Stimulated activated CD8-positive, alpha-beta memory T cell treated with anti-CD3 and anti-CD28 coated beads, Interleukin-15, amount 100 ng/mL, for 1 hour (primary cell): Measurements from ENCODE around the gene TTC3.
"Not testable (repeated sequence)": the region's sequence is repeated elsewhere in the genome, so short reads cannot be mapped to it uniquely, and the experiment has no call there.

ENCODE experiments used
- DNase-seq: peaks from one replicate; pipeline ENCODE4 v3.0.0-alpha.2; 2020; ENCODE audit warnings: low read depth

TTC3 gene

DNA sequence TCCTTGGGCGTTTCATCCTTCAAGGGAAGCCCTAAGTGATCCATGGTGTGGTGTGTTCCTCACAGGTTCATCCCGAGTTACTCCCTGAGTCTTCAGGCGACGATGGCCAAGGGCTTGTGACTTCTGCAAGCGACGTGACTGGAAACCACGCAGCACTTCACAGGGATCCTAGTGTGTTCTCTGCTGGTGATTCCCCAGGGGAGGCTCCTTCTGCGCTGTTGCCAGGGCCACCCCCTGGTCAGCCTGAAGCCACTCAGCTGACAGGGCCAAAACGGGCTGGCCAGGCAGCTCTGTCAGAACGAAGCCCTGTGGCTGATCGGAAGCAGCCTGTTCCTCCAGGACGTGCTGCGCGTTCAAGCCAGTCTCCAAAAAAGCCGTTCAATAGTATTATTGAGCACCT is 122.6 kb downstream of the TTC3 start:
- no peak for DNase-seq

DNA sequence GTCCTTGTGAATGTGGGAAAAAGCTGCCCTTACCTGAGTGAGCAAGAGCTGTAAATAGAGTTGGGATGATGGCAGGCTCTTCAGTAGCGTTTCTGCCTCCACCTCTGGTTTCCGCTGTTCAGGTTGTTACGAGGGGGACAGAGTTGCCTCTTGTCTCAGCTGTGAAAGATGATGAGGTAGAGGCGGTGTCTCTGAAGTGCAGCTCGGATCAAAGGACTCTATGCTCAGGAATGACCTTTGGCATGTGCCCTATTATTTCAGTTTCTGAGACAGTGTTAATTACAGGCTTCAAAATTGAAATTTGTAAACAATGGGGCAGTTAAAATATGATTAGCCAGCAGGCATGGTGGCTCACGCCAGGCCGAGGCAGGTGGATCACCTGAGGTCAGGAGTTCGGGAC is 123.8 kb downstream of the TTC3 start:
- DNase-seq: no peak

DNA sequence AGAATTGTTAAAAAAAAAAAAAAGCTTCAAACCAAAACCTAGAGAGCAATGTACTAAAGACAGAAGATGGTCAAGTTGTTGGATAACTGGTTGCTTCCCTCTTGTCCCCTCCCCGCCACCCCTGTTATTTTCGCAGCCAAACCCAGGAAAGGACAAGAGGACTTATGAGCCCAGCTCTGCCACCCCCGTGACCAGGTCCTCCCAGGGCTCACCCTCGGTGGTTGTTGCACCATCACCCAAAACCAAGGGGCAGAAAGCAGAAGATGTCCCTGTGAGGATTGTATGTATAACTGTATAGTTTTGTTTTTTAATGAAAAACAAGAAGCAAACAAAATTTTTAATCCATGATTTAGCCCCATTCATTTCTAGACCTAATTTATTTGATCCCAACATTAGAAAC is 124.7 kb downstream of the TTC3 start:
- no peak for DNase-seq

DNA sequence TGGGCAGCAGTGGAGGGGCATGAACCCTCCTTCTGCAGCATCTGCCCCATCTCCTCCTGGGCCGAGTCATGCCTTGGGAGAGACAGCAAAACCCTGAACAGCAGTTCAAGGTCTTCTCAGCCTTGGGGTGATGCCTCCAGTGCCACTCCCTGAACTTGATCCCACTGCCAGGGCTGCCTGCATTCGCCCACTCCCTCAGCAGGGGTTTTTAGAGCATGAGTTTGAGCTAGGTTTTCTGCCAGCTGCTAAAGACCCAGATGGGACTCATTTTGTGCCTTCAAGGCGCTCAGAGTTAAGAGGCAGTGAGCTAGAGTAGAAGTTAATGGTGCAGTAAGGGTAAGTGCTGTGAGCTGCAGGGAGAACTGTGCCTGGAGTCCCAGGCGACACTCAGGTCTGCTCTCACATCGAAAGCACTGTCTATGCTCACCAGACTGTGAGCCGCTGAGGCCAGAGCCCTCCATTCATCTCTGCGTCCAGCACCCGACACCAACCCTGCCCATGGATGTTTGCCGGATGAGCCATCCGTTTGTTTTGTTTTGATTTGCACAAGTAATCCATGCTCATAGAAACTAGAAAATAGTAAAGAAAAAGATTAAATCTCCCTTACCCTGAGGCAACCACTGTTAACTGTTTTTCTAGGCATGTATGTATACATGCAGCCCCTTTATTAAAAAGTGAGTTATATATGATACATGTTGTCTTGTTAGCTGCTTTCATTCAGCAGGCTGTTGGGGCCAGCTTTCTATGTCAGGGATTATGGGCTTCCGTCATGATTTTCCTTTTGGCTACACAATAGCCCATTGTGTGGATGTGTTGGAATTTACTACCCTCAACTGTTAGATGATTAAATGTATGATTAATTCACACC is 126.2 kb downstream of the TTC3 start:
- DNase-seq: no peak

GRCh38 chr21:37200641-37201480 is 127.8 kb downstream of the TTC3 start:
- DNase-seq: no peak

DNA sequence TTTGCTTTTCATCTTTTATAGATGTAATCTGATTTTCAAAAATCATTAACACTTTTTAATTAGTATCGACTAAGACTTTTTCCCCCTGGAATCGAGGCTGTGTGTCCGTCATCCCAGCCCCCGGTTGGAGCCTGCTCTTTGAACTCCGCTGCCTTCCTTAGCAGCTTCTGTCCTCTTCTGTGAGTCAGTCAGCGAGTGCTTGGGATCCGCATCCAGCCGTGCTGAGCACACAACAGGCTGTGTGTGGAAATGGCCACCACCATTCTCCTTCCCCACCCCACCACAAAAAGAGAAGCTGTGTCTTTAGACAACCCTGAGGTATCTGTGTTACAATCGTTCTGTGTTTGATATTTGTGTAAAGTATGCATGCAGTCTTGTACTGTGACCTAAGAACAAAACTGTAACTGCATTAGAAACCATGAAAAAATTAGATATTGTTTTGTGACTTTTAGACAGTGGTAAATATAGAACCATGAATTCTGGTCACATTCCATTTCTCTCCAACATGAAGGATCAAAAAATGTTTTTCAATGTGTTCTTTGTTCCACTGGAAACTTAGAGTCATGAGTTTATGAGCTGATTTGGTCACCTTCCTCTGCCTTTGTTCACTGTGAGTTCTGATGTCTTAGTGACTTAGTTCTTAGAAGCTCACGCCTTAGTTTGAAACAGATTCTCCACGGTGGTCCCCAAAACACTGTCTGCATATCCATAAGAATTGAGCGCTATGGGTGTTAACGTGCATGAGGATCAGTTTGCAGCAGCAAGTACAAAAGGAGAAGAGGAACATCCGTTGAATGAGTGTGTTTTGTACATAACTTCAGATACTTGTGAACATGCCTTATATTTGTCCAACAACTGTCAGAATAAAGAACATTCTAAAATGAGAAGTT is 129.4 kb downstream of the TTC3 start:
- DNase-seq: no peak

GRCh38 chr21:37204580-37204979 is 131.5 kb downstream of the TTC3 start:
- DNase-seq: no peak

- no peak for DNase-seq
These were observed 133.4 kb downstream of the TTC3 start for GRCh38 chr21:37206496-37206895.

DNA sequence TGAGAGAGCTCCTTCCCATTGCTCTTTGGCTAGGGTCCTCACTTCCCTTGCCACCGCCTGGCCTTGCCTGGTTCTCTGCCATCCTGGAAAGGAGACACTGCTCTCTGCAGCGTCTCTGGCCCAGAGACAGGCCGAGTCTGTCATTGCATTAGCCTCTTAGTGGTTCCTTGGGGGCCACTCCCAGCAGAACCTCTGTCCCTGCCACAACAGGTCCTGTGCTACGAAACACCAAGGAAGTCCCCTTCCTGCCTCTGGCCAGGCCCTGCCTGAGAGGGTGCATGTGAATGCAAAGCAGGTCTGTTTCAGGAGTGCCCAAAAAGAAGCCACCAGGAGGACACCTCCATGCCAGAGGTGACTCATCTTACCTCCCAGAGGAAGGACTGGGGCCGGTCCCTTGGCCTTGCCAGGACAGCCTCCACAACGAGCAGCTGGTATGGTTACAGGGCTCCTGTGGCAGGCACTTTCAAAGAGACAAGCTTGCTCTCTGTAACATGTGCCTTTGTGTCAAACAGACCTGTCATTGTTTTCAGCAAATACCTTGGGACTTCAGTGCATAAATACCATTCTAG is 134.5 kb downstream of the TTC3 start:
- DNase-seq: no peak

GRCh38 chr21:37208056-37208721 is 135.1 kb downstream of the TTC3 start:
- no peak for DNase-seq

DNA sequence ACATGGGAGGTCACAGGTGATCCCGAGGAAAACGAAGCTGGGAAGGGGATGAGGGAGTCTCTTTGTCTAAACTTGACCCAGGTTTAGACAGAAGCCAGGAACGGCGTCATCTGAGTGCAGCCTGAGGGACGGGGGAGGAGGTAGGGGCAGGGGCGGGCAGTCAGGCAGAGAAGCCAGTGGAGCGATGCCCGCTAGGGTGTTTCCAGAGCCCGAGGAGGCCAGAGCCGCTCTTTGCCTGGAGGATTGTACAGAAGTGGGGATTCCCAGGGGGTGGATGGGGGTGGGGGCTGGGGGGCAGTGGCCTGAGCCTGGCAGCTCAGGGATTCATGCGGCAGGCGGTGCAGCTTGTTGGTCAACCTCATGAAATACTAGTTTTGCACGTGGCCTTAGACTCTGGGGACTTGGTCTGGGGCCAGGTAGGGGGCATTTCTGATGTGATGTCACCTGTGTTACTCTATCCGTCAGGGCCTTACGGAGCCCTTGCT is 135.7 kb downstream of the TTC3 start:
- no peak for DNase-seq

DNA sequence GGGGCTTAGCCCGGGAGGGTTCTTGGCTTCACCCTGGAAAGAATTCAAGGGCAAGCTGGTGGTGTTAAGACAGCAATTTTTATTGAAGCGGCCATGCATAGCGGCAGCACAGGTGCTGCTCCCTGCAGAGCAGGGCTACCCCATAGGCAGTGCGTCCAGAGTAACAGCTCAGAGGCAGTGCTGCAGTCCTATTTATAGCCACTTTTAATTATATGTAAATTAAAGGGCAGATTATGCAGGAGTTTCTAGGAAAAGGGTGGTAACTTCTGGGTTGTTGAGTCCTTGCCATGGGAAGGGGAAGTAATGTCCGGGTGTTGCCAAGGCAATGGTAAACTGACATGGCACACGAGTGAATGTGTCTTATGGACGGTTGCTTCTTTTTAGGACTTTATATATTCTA is 137.1 kb downstream of the TTC3 start:
- no peak for DNase-seq

DNA sequence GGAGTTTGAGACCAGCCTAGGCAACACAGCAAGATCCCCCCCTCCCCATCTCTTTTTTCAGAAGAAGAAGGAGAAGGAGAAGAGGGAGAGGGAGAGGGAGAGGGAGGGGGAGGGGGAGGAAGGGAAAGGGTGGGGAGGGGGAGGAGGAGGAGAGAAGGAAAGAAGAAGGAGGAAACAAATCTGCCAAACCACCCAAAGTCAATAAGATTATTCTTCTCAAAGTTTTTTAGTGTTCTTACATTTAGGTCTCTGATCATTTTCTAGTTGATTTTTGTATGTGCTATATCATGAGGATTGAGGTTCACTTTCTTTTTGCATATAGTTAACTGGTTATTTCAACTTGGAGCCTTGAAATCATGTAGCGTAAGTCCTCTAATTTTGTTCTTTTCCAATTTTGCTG is 137.7 kb downstream of the TTC3 start:
- no peak for DNase-seq

DNA sequence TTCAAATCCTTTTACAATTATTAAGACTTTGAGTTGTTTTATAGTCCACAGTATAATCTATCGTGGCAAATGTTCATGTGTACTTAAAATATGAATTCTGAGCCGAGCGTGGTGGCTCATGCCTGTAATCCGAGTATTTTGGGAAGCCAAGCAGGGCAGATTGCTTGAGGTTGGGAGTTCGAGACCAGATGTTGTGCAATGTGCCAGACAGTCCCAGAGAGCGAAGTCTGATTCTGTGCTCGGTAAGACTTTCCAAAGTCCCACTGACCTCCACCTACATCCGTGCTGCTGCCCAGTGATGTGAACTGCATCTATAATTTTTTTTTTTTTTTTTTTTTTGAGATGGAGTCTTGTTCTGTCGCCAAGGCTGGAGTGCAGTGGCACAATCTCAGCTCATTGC is 141.9 kb downstream of the TTC3 start:
- DNase-seq: no peak

- DNase-seq: no peak
These were observed 146.8 kb downstream of the TTC3 start for GRCh38 chr21:37219761-37220432.

DNA sequence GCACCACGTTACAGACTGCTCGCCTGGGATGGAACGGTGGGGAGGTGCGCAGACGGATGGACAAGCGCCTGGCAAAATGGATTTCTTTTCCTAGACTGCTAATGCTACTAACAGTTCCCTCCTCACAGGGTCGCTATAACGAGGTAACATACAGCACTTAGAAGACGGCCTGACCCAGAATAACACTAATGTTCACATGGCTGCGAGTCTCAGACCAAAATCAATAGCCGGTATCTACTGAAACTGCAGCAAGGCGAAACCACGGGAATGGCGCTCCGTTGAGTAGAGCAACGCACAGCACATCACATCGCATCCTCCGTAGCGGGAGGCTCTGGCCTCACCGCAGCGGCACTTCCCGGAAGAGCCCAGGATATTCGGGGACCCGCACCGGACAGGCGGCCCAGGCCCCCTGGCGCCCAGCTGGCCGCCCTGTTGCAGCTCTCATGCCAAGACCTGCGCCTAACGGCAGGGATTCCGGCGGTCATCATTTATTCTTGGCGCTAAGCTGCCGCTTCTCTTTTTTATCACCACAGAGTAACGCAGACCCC is 147.5 kb downstream of the TTC3 start:
- no peak for DNase-seq

DNA sequence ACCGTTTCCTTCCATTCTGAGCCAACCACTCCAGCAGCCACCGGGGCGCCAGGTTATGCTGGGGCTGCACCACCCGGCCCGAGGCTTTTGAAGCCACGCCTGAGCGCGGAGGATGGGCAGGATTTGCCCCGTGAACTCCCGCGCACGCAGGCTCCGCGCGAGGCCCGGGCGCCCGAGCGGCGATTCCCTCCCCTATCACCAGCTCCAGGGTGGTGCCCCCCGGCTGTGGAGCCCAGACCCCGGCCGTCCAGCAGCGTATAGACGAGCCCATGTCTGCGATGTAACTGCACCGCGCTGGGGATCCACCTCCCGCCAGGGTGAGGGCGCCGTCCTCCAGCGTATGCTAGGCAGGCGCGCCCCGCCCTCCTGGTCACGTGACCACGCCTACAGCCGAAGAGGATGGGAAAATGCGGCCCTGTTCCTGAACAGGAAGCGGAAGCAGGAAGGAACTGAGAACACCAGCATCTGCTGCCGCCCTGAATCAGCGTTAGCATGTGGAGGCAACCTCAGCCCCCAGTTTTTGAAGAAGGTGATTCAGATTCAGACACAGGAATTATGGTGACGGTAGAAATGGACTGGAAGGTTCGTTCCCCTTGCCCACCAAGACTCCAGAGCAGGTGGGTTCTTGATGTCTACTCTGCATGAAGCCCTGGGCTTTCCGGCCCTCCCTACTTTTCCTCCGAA is 148.1 kb downstream of the TTC3 start:
- DNase-seq: peak; percentile 91

- DNase-seq: not testable (repeated sequence)
These were observed 149.2 kb downstream of the TTC3 start for GRCh38 chr21:37222248-37222647.

DNA sequence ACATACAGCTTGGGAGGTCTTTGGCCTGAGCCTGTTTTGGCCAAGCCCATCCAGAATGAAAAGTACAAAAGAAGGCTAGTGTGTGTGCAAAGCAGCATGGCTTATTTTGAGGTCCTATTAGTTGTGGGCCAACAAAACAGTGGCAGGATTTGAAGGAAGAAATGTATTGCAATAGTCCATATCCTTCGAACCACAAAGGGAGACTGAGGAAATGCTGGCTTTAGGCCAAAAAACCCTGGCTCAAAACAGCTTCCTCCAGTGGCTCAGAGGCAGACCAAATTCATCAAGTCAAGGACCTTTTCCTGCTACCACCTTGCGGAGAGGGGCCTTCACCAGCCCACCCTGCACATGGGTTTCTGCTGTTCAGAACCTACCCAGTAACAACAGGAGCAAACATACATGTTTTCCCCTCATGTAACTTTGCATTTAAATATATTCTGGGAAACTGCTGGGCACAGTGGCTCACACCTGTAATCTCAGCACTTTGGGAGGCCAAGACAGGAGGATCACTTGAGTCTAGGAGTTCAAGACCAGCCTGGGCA is 150.8 kb downstream of the TTC3 start:
- DNase-seq: no peak
